Smooth muscle cell (in vitro differentiated cells): Measurements from ENCODE around the gene GGT7. TPM values are rescaled to one million over a fixed set of nuclear protein-coding genes. Genes with fewer than 3 reads are reported as not detected.
"Not testable (repeated sequence)": the region's sequence is repeated elsewhere in the genome, so short reads cannot be mapped to it uniquely, and the experiment has no call there.

Experiments
- DNase-seq: peaks from one replicate; lab custom pipeline; 2025; ENCODE audit not compliant: unreplicated experiment; lab: John Stamatoyannopoulos, UW
- H2AFZ ChIP-seq: fragments of 200-600 bp; sonication (generic); 2 replicates; pipeline ENCODE4 v1.6.0; 2016; ENCODE audit warnings: antibody characterized with exemption, low read depth, mild to moderate bottlenecking
- H3F3A ChIP-seq: fragments of 200-600 bp; sonication (generic); 2 replicates; pipeline ENCODE4 v1.6.0; 2017; ENCODE audit warnings: antibody characterized with exemption, low read depth
- H3K27ac ChIP-seq: fragments of 200-600 bp; sonication (generic); 2 replicates; pipeline ENCODE4 v1.5.1; 2016; ENCODE audit warnings: low read depth, mild to moderate bottlenecking
- H3K27me3 ChIP-seq: fragments of 200-600 bp; sonication (generic); 2 replicates; pipeline ENCODE4 v1.6.1; 2016; ENCODE audit warnings: low read depth, mild to moderate bottlenecking
- H3K36me3 ChIP-seq: fragments of 200-600 bp; sonication (generic); 2 replicates; pipeline ENCODE4 v1.5.1; 2016; ENCODE audit warnings: low read depth
- H3K4me1 ChIP-seq: fragments of 200-600 bp; sonication (generic); 2 replicates; pipeline ENCODE4 v1.5.1; 2016; ENCODE audit warnings: low read depth
- H3K4me2 ChIP-seq: fragments of 200-600 bp; sonication (generic); 2 replicates; pipeline ENCODE4 v1.6.0; 2016; ENCODE audit warnings: mild to moderate bottlenecking
- H3K4me3 ChIP-seq: fragments of 200-600 bp; sonication (generic); 2 replicates; pipeline ENCODE4 v1.5.1; 2016; ENCODE audit warnings: mild to moderate bottlenecking
- H3K79me2 ChIP-seq: fragments of 200-600 bp; sonication (generic); 2 replicates; pipeline ENCODE4 v1.6.0; 2016; ENCODE audit warnings: low read depth, mild to moderate bottlenecking
- H3K9ac ChIP-seq: fragments of 200-600 bp; sonication (generic); 2 replicates; pipeline ENCODE4 v1.6.0; 2016; ENCODE audit warnings: low read depth
- H3K9me3 ChIP-seq: fragments of 200-600 bp; sonication (generic); replicated peaks from 2 replicates; pipeline ENCODE4 v1.5.1; 2016; ENCODE audit warnings: low read depth
- H4K20me1 ChIP-seq: fragments of 200-600 bp; sonication (generic); 2 replicates; pipeline ENCODE4 v1.6.0; 2016; ENCODE audit warnings: low read depth
- CTCF ChIP-seq: fragments of 200-600 bp; sonication (generic); IDR thresholded peaks from 2 replicates; pipeline ENCODE4 v1.5.1; 2017; ENCODE audit warnings: borderline replicate concordance, mild to moderate bottlenecking, antibody characterized with exemption; ENCODE audit not compliant: insufficient read depth, poor library complexity, severe bottlenecking
- WGBS: methylation state at CpG from one replicate; pipeline ENCODE4 v1.1.7; 2016; ENCODE audit warnings: low lambda C conversion rate; 5-methylcytosine and 5-hydroxymethylcytosine counted together
- polyA plus RNA-seq: library from polyadenylated mRNA; unstranded; fragments of >200 nt; fragmentation: Nextera tagmentation; extraction: Ambion mirVana; gene quantifications from 2 replicates; pipeline ENCODE4 v1.2.1, GENCODE V29; 2016
- total RNA-seq: library from RNA; depleted of rRNA; stranded (reverse); fragments of >200 nt; gene quantifications from 2 replicates; pipeline ENCODE4 v1.2.3, GENCODE V29; 2014

Gene GGT7
- total and polyA plus RNA-seq, 2 experiments from 2014 or later, result 4.0 to 15.2 TPM

- DNase-seq, result no peak
- H3K4me2 ChIP-seq, result no peak overlapping the region
- peaks cover 98% of the 10 kb centered on the region for H3K79me2 ChIP-seq
- H3K9ac ChIP-seq, result no peak overlapping the region
- peaks cover 97% of the 10 kb centered on the region for H4K20me1 ChIP-seq
- 85% methylated on average over 1 of the region's 2 CpGs for WGBS
- H3K9me3 ChIP-seq, result no peaks in the 10 kb centered on the region
- no peaks in the 10 kb centered on the region for H3K36me3 ChIP-seq
- no peak overlapping the region for H2AFZ ChIP-seq
- H3K27me3 ChIP-seq, result no peaks in the 10 kb centered on the region
- TF ChIP-seq CTCF, result no peak
- H3K27ac ChIP-seq, result no peak overlapping the region
- no peaks in the 10 kb centered on the region for H3K4me1 ChIP-seq
- no peak overlapping the region for H3K4me3 ChIP-seq
- no peaks in the 10 kb centered on the region for H3F3A ChIP-seq
These were observed 55.6 kb downstream of the GGT7 start for GRCh38 chr20:34817072-34817471.

- DNase-seq, result no peak
- H3K4me2 ChIP-seq, result no peak overlapping the region
- H3K27me3 ChIP-seq, result no peaks in the 10 kb centered on the region
- no peak for TF ChIP-seq CTCF
- H3K9me3 ChIP-seq, result no peaks in the 10 kb centered on the region
- no peaks in the 10 kb centered on the region for H3K36me3 ChIP-seq
- 100% methylated on average over 1 of the region's 1 CpG for WGBS
- H3K4me1 ChIP-seq, result no peaks in the 10 kb centered on the region
- no peak overlapping the region for H2AFZ ChIP-seq
- H3F3A ChIP-seq, result no peaks in the 10 kb centered on the region
- no peak overlapping the region for H3K4me3 ChIP-seq
- H3K79me2 ChIP-seq, result peaks cover 98% of the 10 kb centered on the region
- H3K9ac ChIP-seq, result no peak overlapping the region
- no peak overlapping the region for H3K27ac ChIP-seq
- H4K20me1 ChIP-seq, result peaks cover 98% of the 10 kb centered on the region
These were observed 57.0 kb downstream of the GGT7 start for GRCh38 chr20:34815636-34816035.

- Histone ChIP-seq H3K79me2 (peaks cover 72% of the 10 kb centered on the region), H3K4me1 (no peaks in the 10 kb centered on the region), H3K4me3 (no peak overlapping the region), H3F3A (no peaks in the 10 kb centered on the region), H3K9me3 (no peaks in the 10 kb centered on the region), H2AFZ (no peak overlapping the region), H3K27ac (no peak overlapping the region), H3K9ac (no peak overlapping the region), H3K4me2 (no peak overlapping the region), H4K20me1 (peaks cover 100% of the 10 kb centered on the region), H3K27me3 (no peaks in the 10 kb centered on the region), H3K36me3 (no peaks in the 10 kb centered on the region)
- WGBS, result 98% methylated on average over 5 of the region's 5 CpGs
- no peak for DNase-seq
- TF ChIP-seq CTCF, result no peak
These were observed 64.1 kb downstream of the GGT7 start for GRCh38 chr20:34808583-34808982.

GRCh38 chr20:34807944-34808465, 64.7 kb downstream of the GGT7 start:
- not testable (repeated sequence) for H3K4me2 ChIP-seq, H3K9me3 ChIP-seq, H3K4me1 ChIP-seq, H3K27ac ChIP-seq, H3K36me3 ChIP-seq, H3K9ac ChIP-seq, H3K27me3 ChIP-seq, H2AFZ ChIP-seq, H3K4me3 ChIP-seq, H3F3A ChIP-seq, DNase-seq
- Histone ChIP-seq H4K20me1 (peaks cover 100% of the 10 kb centered on the region), H3K79me2 (peaks cover 72% of the 10 kb centered on the region)
- 95% methylated on average over 7 of the region's 8 CpGs for WGBS
